NCI-H226 (cell line): ENCODE results near the gene EPC1.
"Not testable (repeated sequence)": the region's sequence is repeated elsewhere in the genome, so short reads cannot be mapped to it uniquely, and the experiment has no call there.

Experiments
- DNase-seq: peaks from one replicate; pipeline ENCODE4 v3.0.0-alpha.2; 2015

The EPC1 gene

GRCh38 chr10:32367793-32368453 lies 21.0 kb upstream of the EPC1 start:
- peak; percentile 3 for DNase-seq

- DNase-seq, result no peak
Observed at GRCh38 chr10:32366588-32366987, 19.6 kb upstream of the EPC1 start.

GRCh38 chr10:32366111-32366510 lies 19.2 kb upstream of the EPC1 start:
- no peak for DNase-seq

- not testable (repeated sequence) for DNase-seq
Observed at GRCh38 chr10:32365404-32365803, 18.4 kb upstream of the EPC1 start.

- DNase-seq, result no peak
Observed at GRCh38 chr10:32362571-32362970, 15.6 kb upstream of the EPC1 start.

- no peak for DNase-seq
Observed at GRCh38 chr10:32360884-32361283, 13.9 kb upstream of the EPC1 start.

- no peak for DNase-seq
Observed at GRCh38 chr10:32360241-32360640, 13.3 kb upstream of the EPC1 start.

- DNase-seq, result no peak
Observed at GRCh38 chr10:32357056-32357735, 10.2 kb upstream of the EPC1 start.

GRCh38 chr10:32354690-32355089 lies 7.7 kb upstream of the EPC1 start:
- DNase-seq, result not testable (repeated sequence)

GRCh38 chr10:32350811-32351350 lies 3.9 kb upstream of the EPC1 start:
- DNase-seq, result no peak

- no peak for DNase-seq
Observed at GRCh38 chr10:32349968-32350738, 3.2 kb upstream of the EPC1 start.

GRCh38 chr10:32349199-32349585 lies 2.2 kb upstream of the EPC1 start:
- no peak for DNase-seq

GRCh38 chr10:32348297-32349198 lies 1.6 kb upstream of the EPC1 start:
- no peak for DNase-seq

GRCh38 chr10:32347363-32348022 lies 535 bp upstream of the EPC1 start:
- DNase-seq, result no peak

GRCh38 chr10:32346134-32346550 lies 816 bp downstream of the EPC1 start:
- peak; percentile 75 for DNase-seq

GRCh38 chr10:32341596-32341995 lies 5.4 kb downstream of the EPC1 start:
- no peak for DNase-seq

GRCh38 chr10:32340596-32341180 lies 6.3 kb downstream of the EPC1 start:
- no peak for DNase-seq

- DNase-seq, result no peak
Observed at GRCh38 chr10:32338262-32338661, 8.7 kb downstream of the EPC1 start.

GRCh38 chr10:32337350-32337749 lies 9.6 kb downstream of the EPC1 start:
- DNase-seq, result no peak

- DNase-seq, result no peak
Observed at GRCh38 chr10:32333849-32334248, 13.1 kb downstream of the EPC1 start.

- no peak for DNase-seq
Observed at GRCh38 chr10:32332299-32332750, 14.6 kb downstream of the EPC1 start.

GRCh38 chr10:32331606-32332005 lies 15.4 kb downstream of the EPC1 start:
- no peak for DNase-seq
